Testis (tissue), 2 donors: ENCODE results near the gene HYAL1.
A peak's percentile ranks its signal among the peaks of the same experiment; 100 is the strongest.

Experiments
- POLR2A ChIP-seq: fragments of 450-650 bp; IDR thresholded peaks from one replicate; pipeline ENCODE4 v1.6.1; 2017; ENCODE audit warnings: antibody characterized with exemption, mild to moderate bottlenecking, moderate library complexity
- TF ChIP-seq, protein P1 (sequence below), 3 experiments: fragments of 450-650 bp in 2 of 3; fragments of 200-600 bp in 1 of 3; sonication (generic) in 1 of 3; IDR thresholded peaks; one replicate each; pipeline ENCODE4 v1.5.1; 2016 to 2019; ENCODE audit warnings: antibody characterized with exemption in 3 of 3, mild to moderate bottlenecking in 2 of 3, moderate library complexity in 1 of 3

GRCh38 chr3:50321336-50322114, 18.2 kb upstream of the HYAL1 start:
- TF ChIP-seq, protein P1, sequence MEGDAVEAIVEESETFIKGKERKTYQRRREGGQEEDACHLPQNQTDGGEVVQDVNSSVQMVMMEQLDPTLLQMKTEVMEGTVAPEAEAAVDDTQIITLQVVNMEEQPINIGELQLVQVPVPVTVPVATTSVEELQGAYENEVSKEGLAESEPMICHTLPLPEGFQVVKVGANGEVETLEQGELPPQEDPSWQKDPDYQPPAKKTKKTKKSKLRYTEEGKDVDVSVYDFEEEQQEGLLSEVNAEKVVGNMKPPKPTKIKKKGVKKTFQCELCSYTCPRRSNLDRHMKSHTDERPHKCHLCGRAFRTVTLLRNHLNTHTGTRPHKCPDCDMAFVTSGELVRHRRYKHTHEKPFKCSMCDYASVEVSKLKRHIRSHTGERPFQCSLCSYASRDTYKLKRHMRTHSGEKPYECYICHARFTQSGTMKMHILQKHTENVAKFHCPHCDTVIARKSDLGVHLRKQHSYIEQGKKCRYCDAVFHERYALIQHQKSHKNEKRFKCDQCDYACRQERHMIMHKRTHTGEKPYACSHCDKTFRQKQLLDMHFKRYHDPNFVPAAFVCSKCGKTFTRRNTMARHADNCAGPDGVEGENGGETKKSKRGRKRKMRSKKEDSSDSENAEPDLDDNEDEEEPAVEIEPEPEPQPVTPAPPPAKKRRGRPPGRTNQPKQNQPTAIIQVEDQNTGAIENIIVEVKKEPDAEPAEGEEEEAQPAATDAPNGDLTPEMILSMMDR (IDR thresholded peaks at IDR 0.05): peak; percentile 45 to 65 (median 51)
- no peak for TF ChIP-seq POLR2A
